Neural progenitor cell (in vitro differentiated cells): Measurements from ENCODE around the gene DYNC1LI1. TPM values are rescaled to one million over a fixed set of nuclear protein-coding genes. Genes with fewer than 3 reads are reported as not detected.

Experiments
- DNase-seq: peaks from one replicate; pipeline ENCODE4 v3.0.0-alpha.2; 2016; ENCODE audit warnings: low spot score
- H2AFZ ChIP-seq: fragments of 200-600 bp; sonication (generic); replicated peaks from 2 replicates; pipeline ENCODE4 v1.6.1; 2016; ENCODE audit warnings: antibody characterized with exemption
- H3F3A ChIP-seq: fragments of 200-600 bp; sonication (generic); 2 replicates; pipeline ENCODE4 v1.6.1; 2016; ENCODE audit warnings: antibody characterized with exemption, low read depth
- H3K27ac ChIP-seq: fragments of 200-600 bp; sonication (generic); 2 replicates; pipeline ENCODE4 v1.5.1; 2016; ENCODE audit warnings: mild to moderate bottlenecking
- H3K27me3 ChIP-seq: fragments of 200-600 bp; sonication (generic); 2 replicates; pipeline ENCODE4 v1.6.1; 2016; ENCODE audit warnings: mild to moderate bottlenecking, moderate library complexity
- H3K36me3 ChIP-seq: fragments of 200-600 bp; sonication (generic); 2 replicates; pipeline ENCODE4 v1.5.1; 2016
- H3K4me1 ChIP-seq: fragments of 200-600 bp; sonication (generic); 2 replicates; pipeline ENCODE4 v1.6.1; 2016; ENCODE audit warnings: mixed run types
- H3K4me2 ChIP-seq: fragments of 200-600 bp; sonication (generic); 2 replicates; pipeline ENCODE4 v1.6.1; 2016
- H3K4me3 ChIP-seq: fragments of 200-600 bp; sonication (generic); 2 replicates; pipeline ENCODE4 v1.5.1; 2016
- H3K79me2 ChIP-seq: fragments of 200-600 bp; sonication (generic); 2 replicates; pipeline ENCODE4 v1.6.1; 2016; ENCODE audit warnings: low read depth
- H3K9ac ChIP-seq: fragments of 200-600 bp; sonication (generic); 2 replicates; pipeline ENCODE4 v1.6.1; 2016
- H3K9me3 ChIP-seq: fragments of 200-600 bp; sonication (generic); 2 replicates; pipeline ENCODE4 v1.5.1; 2016; ENCODE audit warnings: low read depth
- H4K20me1 ChIP-seq: fragments of 200-600 bp; sonication (generic); 2 replicates; pipeline ENCODE4 v1.6.1; 2016; ENCODE audit warnings: low read depth
- H3K27ac Mint-ChIP-seq: 3 replicates; pipeline ENCODE4 v1.8.0; 2021; ENCODE audit warnings: mixed read lengths
- H3K27me3 Mint-ChIP-seq: 2 replicates; pipeline ENCODE4 v1.8.0; 2022; ENCODE audit warnings: low read depth, mild to moderate bottlenecking, inconsistent platforms, moderate library complexity, mixed read lengths; ENCODE audit not compliant: insufficient read depth
- H3K36me3 Mint-ChIP-seq: 3 replicates; pipeline ENCODE4 v1.8.0; 2021; ENCODE audit warnings: mixed read lengths
- H3K4me1 Mint-ChIP-seq: 3 replicates; pipeline ENCODE4 v1.8.0; 2021; ENCODE audit warnings: mixed read lengths
- H3K4me3 Mint-ChIP-seq: 3 replicates; pipeline ENCODE4 v1.8.0; 2021; ENCODE audit warnings: mild to moderate bottlenecking, moderate library complexity, mixed read lengths
- H3K9me3 Mint-ChIP-seq: 3 replicates; pipeline ENCODE4 v1.8.0; 2020; ENCODE audit warnings: mixed read lengths
- EZH2 ChIP-seq: fragments of 200-600 bp; sonication (generic); IDR thresholded peaks from 2 replicates; pipeline ENCODE4 v1.6.1; 2017; ENCODE audit warnings: antibody characterized with exemption, mild to moderate bottlenecking, moderate library complexity
- EZH2phosphoT487 ChIP-seq: fragments of 200-600 bp; sonication (generic); IDR thresholded peaks from 2 replicates; pipeline ENCODE4 v1.6.1; 2017; ENCODE audit warnings: antibody characterized with exemption
- microRNA-seq: library from miRNA; unstranded; fragments of <30 nt; microRNA quantifications from one replicate; pipeline ENCODE4, GENCODE V29; 2016
- small RNA-seq: library from RNA; depleted of rRNA; stranded (forward); fragments of <200 nt; gene quantifications from one replicate; pipeline ENCODE3, GENCODE V24; 2015
- total RNA-seq: library from RNA; depleted of rRNA; stranded (reverse); fragments of >200 nt; gene quantifications from 2 replicates; pipeline ENCODE4 v1.2.3, GENCODE V29; 2015; ENCODE audit warnings: low replicate concordance
- TF ChIP-seq, protein P1 (sequence below): fragments of 200-600 bp; sonication (generic); IDR thresholded peaks from 2 replicates; pipeline ENCODE4 v1.5.1; 2017; ENCODE audit warnings: antibody characterized with exemption, mild to moderate bottlenecking

Gene DYNC1LI1
- total RNA-seq, 1 donor from 2014 or later: 103 TPM

DNA sequence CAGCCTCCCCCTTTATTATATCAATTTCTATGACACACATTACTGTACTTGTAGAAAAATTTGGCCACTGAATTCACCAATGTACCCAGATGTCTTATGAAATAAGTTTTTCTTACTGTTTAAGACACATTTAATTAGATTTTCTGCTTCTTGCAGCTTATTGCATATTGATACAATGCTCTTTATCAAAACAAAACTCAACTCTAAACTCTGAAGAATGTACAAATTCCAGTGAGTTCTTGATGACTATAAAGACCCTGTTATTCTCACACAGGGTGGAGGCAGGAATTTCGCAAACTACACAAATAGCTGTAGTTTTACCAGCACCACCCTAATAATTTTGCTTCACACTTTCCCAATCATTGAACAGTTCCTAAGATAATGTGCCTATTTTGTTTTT lies 90.1 kb downstream of the DYNC1LI1 start:
- no peak overlapping the region for H3K4me3 Mint-ChIP-seq
- no peak overlapping the region for H3K27ac Mint-ChIP-seq
- no peaks in the 10 kb centered on the region for H3K79me2 ChIP-seq
- H3K4me1 ChIP-seq: no peaks in the 10 kb centered on the region
- no peaks in the 10 kb centered on the region for H3K27me3 ChIP-seq
- DNase-seq: no peak
- H3K27me3 Mint-ChIP-seq: no peaks in the 10 kb centered on the region
- no peaks in the 10 kb centered on the region for H3K36me3 ChIP-seq
- no peak overlapping the region for H3K9ac ChIP-seq
- H3K27ac ChIP-seq: no peak overlapping the region
- H3F3A ChIP-seq: no peaks in the 10 kb centered on the region
- no peak overlapping the region for H3K4me2 ChIP-seq
- no peak overlapping the region for H2AFZ ChIP-seq
- no peaks in the 10 kb centered on the region for H4K20me1 ChIP-seq
- no peaks in the 10 kb centered on the region for H3K4me1 Mint-ChIP-seq
- H3K4me3 ChIP-seq: no peak overlapping the region
- TF ChIP-seq EZH2: no peak
- TF ChIP-seq, protein P1, sequence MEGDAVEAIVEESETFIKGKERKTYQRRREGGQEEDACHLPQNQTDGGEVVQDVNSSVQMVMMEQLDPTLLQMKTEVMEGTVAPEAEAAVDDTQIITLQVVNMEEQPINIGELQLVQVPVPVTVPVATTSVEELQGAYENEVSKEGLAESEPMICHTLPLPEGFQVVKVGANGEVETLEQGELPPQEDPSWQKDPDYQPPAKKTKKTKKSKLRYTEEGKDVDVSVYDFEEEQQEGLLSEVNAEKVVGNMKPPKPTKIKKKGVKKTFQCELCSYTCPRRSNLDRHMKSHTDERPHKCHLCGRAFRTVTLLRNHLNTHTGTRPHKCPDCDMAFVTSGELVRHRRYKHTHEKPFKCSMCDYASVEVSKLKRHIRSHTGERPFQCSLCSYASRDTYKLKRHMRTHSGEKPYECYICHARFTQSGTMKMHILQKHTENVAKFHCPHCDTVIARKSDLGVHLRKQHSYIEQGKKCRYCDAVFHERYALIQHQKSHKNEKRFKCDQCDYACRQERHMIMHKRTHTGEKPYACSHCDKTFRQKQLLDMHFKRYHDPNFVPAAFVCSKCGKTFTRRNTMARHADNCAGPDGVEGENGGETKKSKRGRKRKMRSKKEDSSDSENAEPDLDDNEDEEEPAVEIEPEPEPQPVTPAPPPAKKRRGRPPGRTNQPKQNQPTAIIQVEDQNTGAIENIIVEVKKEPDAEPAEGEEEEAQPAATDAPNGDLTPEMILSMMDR: no peak
- TF ChIP-seq EZH2phosphoT487: no peak
- H3K9me3 ChIP-seq: no peaks in the 10 kb centered on the region
- no peaks in the 10 kb centered on the region for H3K9me3 Mint-ChIP-seq
- H3K36me3 Mint-ChIP-seq: peaks cover 32% of the 10 kb centered on the region

Small RNA genes within 50 kb of the gene (microRNA-seq; reads per million reads assigned to microRNA genes)
- gene MIR548AY: not detected

Small RNA genes within 50 kb of the gene (small RNA-seq; reads per million reads assigned to genes)
- gene MIR548AY: not detected

Other genes starting within 250 kb of the DYNC1LI1 start
- 11.4 and 11.8 TPM in 2 replicates for gene CMTM7, start 179.0 kb downstream of the DYNC1LI1 start, total RNA-seq
- gene CMTM6, start 68.0 kb downstream of the DYNC1LI1 start, total RNA-seq: 62.0 and 70.2 TPM in 2 replicates
- gene CNOT10, start 114.3 kb upstream of the DYNC1LI1 start, total RNA-seq: 46.2 and 82.9 TPM in 2 replicates
- 106 and 107 TPM in 2 replicates for gene TRIM71, start 247.1 kb upstream of the DYNC1LI1 start, total RNA-seq